HG03520 (cell line): Measurements from ENCODE around the gene CELSR3.

Experiments used
- ATAC-seq: cut with Tn5 transposase; IDR thresholded peaks from one replicate; pipeline ENCODE4 v1.9.1; 2021; ENCODE audit warnings: mild to moderate bottlenecking, moderate library complexity; ENCODE audit not compliant: unreplicated experiment

Gene CELSR3

GRCh38 chr3:48634661-48635221 is 27.9 kb downstream of the CELSR3 start:
- ATAC-seq: no peak

- no peak for ATAC-seq
Observed at GRCh38 chr3:48633743-48634142, 28.9 kb downstream of the CELSR3 start.

- no peak for ATAC-seq
Observed at GRCh38 chr3:48633256-48633655, 29.4 kb downstream of the CELSR3 start.

GRCh38 chr3:48631516-48632448 is 30.9 kb downstream of the CELSR3 start:
- no peak for ATAC-seq

- no peak for ATAC-seq
Observed at GRCh38 chr3:48630833-48631232, 31.9 kb downstream of the CELSR3 start.

GRCh38 chr3:48630407-48630806 is 32.3 kb downstream of the CELSR3 start:
- no peak for ATAC-seq

- ATAC-seq: no peak
Observed at GRCh38 chr3:48629894-48630293, 32.8 kb downstream of the CELSR3 start.

- ATAC-seq: no peak
Observed at GRCh38 chr3:48628277-48629017, 34.2 kb downstream of the CELSR3 start.

GRCh38 chr3:48625600-48625999 is 37.1 kb downstream of the CELSR3 start:
- ATAC-seq: no peak

- ATAC-seq: no peak
Observed at GRCh38 chr3:48624767-48625166, 37.9 kb downstream of the CELSR3 start.

GRCh38 chr3:48623851-48624547 is 38.7 kb downstream of the CELSR3 start:
- ATAC-seq: no peak

- ATAC-seq: no peak
Observed at GRCh38 chr3:48621461-48621869, 41.2 kb downstream of the CELSR3 start, which contains the start of gene TMEM89. TMEM89 (minus strand) TSS chr3:48621769; CDS start chr3:48621756, 13 bp downstream.

- no peak for ATAC-seq
Observed at GRCh38 chr3:48619541-48620524, 42.9 kb downstream of the CELSR3 start.

GRCh38 chr3:48617559-48617958 is 45.1 kb downstream of the CELSR3 start:
- no peak for ATAC-seq

- no peak for ATAC-seq
Observed at GRCh38 chr3:48614044-48614443, 48.6 kb downstream of the CELSR3 start.

- ATAC-seq: no peak
Observed at GRCh38 chr3:48612309-48612708, 50.4 kb downstream of the CELSR3 start.

- peak; percentile 97 for ATAC-seq
Observed at GRCh38 chr3:48609088-48610005, 53.3 kb downstream of the CELSR3 start, which contains the start of gene UQCRC1. UQCRC1 (minus strand) TSS chr3:48609646; CDS start chr3:48609620, 26 bp downstream.

GRCh38 chr3:48607519-48607918 is 55.2 kb downstream of the CELSR3 start:
- no peak for ATAC-seq

GRCh38 chr3:48601622-48601994 is 61.1 kb downstream of the CELSR3 start:
- ATAC-seq: no peak
